Measurements from ENCODE around the gene PSMC3.

Gene PSMC3

GRCh38 chr11:47442514-47442913 is 16.3 kb upstream of the PSMC3 start:
- no peak for DNase-seq

GRCh38 chr11:47441421-47441820 is 15.2 kb upstream of the PSMC3 start:
- no peak for DNase-seq

- no peak for DNase-seq
Observed at GRCh38 chr11:47440054-47440476, 13.8 kb upstream of the PSMC3 start.

GRCh38 chr11:47438721-47439120 is 12.5 kb upstream of the PSMC3 start:
- DNase-seq, result no peak

GRCh38 chr11:47437746-47438418 is 11.6 kb upstream of the PSMC3 start:
- DNase-seq, result no peak

- DNase-seq, result no peak
Observed at GRCh38 chr11:47437218-47437745, 11.0 kb upstream of the PSMC3 start.

- DNase-seq, result no peak
Observed at GRCh38 chr11:47436726-47437125, 10.5 kb upstream of the PSMC3 start.

GRCh38 chr11:47435687-47436086 is 9.4 kb upstream of the PSMC3 start:
- no peak for DNase-seq

GRCh38 chr11:47434011-47434786 is 8.0 kb upstream of the PSMC3 start:
- no peak for DNase-seq

- no peak for DNase-seq
Observed at GRCh38 chr11:47433157-47433556, 6.9 kb upstream of the PSMC3 start.

- DNase-seq, result no peak
Observed at GRCh38 chr11:47431356-47432083, 5.3 kb upstream of the PSMC3 start.

GRCh38 chr11:47430524-47430923 is 4.3 kb upstream of the PSMC3 start:
- no peak for DNase-seq

GRCh38 chr11:47425611-47426010 is 628 bp downstream of the PSMC3 start:
- no peak for DNase-seq

- DNase-seq, result no peak
Observed at GRCh38 chr11:47418454-47419259, 7.6 kb downstream of the PSMC3 start.

- no peak for DNase-seq
Observed at GRCh38 chr11:47417712-47418111, 8.5 kb downstream of the PSMC3 start.

- no peak for DNase-seq
Observed at GRCh38 chr11:47415949-47416472, 10.2 kb downstream of the PSMC3 start.

- DNase-seq, result no peak
Observed at GRCh38 chr11:47415091-47415854, 11.0 kb downstream of the PSMC3 start.

GRCh38 chr11:47414685-47415070 is 11.6 kb downstream of the PSMC3 start:
- DNase-seq, result no peak

- no peak for DNase-seq
Observed at GRCh38 chr11:47413908-47414684, 12.1 kb downstream of the PSMC3 start.

- no peak for DNase-seq
Observed at GRCh38 chr11:47413351-47413750, 12.9 kb downstream of the PSMC3 start.
